HCT116 (cell line): Measurements from ENCODE around the gene MTRFR. TPM values are rescaled to one million over a fixed set of nuclear protein-coding genes. Genes with fewer than 3 reads are reported as not detected.

Experiments
- ATAC-seq: fragments of 200-7000 bp; cut with Tn5 transposase; 2 replicates; pipeline ENCODE4 v1.9.1; 2020; ENCODE audit warnings: mild to moderate bottlenecking, moderate library complexity
- BruUV-seq: library from RNA; stranded (reverse); fragments of 400-500 nt; replicated peaks from 2 replicates; lab custom pipeline; 2021; lab: Mats Ljungman, UMichigan
- CTCF ChIA-PET: fragments of 300-600 bp; sonication (Branson Sonifier 250); formaldehyde crosslinking; loops from one replicate; lab custom pipeline; 2021; ENCODE audit warnings: antibody characterized with exemption; lab: Charles Lee
- POLR2A ChIA-PET: fragments of 300-600, 350-600 bp; sonication (Branson Sonifier 250); formaldehyde crosslinking; loops from one replicate; lab custom pipeline; 2021; ENCODE audit warnings: antibody characterized with exemption; lab: Charles Lee
- RAD21 ChIA-PET, 2 experiments: fragments of 300-600 bp; sonication (Branson Sonifier 250); formaldehyde crosslinking; loops; one replicate each; lab custom pipeline; 2023; ENCODE audit warnings: low total read pairs in 2 of 2; ENCODE audit not compliant: uncharacterized antibody in 2 of 2, unreplicated experiment in 2 of 2, low non-redundant PET in 1 of 2; lab: Charles Lee
- DNase-seq: peaks from one replicate; pipeline ENCODE4 v3.0.0-alpha.2; 2010; ENCODE audit warnings: low read depth, low spot score
- H2AFZ ChIP-seq: fragments of 200-600 bp; shearing (Covaris generic), sonication (generic); 2 replicates; pipeline ENCODE4 v1.6.1; 2017; ENCODE audit warnings: low read depth, mixed run types, mixed read lengths, antibody characterized with exemption, low read length; ENCODE audit not compliant: poor library complexity, severe bottlenecking
- H3K27ac ChIP-seq: 2 replicates; pipeline ENCODE4 v1.5.1; 2012; ENCODE audit warnings: low read depth, low read length
- H3K27me3 ChIP-seq: fragments of 200-600 bp; sonication (generic); 2 replicates; pipeline ENCODE4 v1.6.1; 2016; ENCODE audit warnings: mixed run types, low read length, mixed read lengths; ENCODE audit not compliant: insufficient read depth
- H3K36me3 ChIP-seq, 2 experiments: fragments of 200-500 bp in 1 of 2; fragments of 200-600 bp in 1 of 2; sonication (Bioruptor generic) in 1 of 2; sonication (generic) in 1 of 2; 2 replicates each; pipeline versions ENCODE4 v1.5.1 to v1.6.1; 2014 to 2016; ENCODE audit warnings: low read length in 2 of 2, inconsistent platforms in 1 of 2, mixed read lengths in 1 of 2, mixed run types in 1 of 2; ENCODE audit not compliant: insufficient read depth in 2 of 2, control insufficient read depth in 1 of 2
- H3K4me1 ChIP-seq, 2 experiments: fragments of 200-600 bp in 1 of 2; sonication (generic) in 1 of 2; 2 replicates each; pipeline versions ENCODE4 v1.5.1 to v1.6.1; 2012 to 2017; ENCODE audit warnings: low read length in 2 of 2, inconsistent platforms in 1 of 2, mild to moderate bottlenecking in 1 of 2, mixed read lengths in 1 of 2, mixed run types in 1 of 2, moderate library complexity in 1 of 2; ENCODE audit not compliant: insufficient read depth in 2 of 2, control insufficient read depth in 1 of 2
- H3K4me2 ChIP-seq: fragments of 200-600 bp; sonication (generic); 2 replicates; pipeline ENCODE4 v1.6.1; 2017; ENCODE audit warnings: mixed run types, low read length, mixed read lengths
- H3K4me3 ChIP-seq, 2 experiments: fragments of 200-600 bp in 1 of 2; sonication (generic) in 1 of 2; replicated peaks in 1 of 2; 2 replicates each; pipeline ENCODE4 v1.5.1; 2011 to 2016; ENCODE audit warnings: low read length in 2 of 2, control low read depth in 1 of 2, low read depth in 1 of 2, mild to moderate bottlenecking in 1 of 2, mixed read lengths in 1 of 2, mixed run types in 1 of 2
- H3K79me2 ChIP-seq: fragments of 200-600 bp; sonication (generic); 2 replicates; pipeline ENCODE4 v1.6.1; 2017; ENCODE audit warnings: mild to moderate bottlenecking, mixed run types, low read length, moderate library complexity, mixed read lengths; ENCODE audit not compliant: insufficient read depth
- H3K9ac ChIP-seq: fragments of 200-600 bp; sonication (generic); 2 replicates; pipeline ENCODE4 v1.6.1; 2016; ENCODE audit warnings: low read length, mixed read lengths
- H3K9me2 ChIP-seq: fragments of 200-600 bp; sonication (generic), shearing (Covaris generic); 2 replicates; pipeline ENCODE4 v1.6.1; 2017; ENCODE audit warnings: mixed run types, mild to moderate bottlenecking, moderate library complexity; ENCODE audit not compliant: insufficient read depth
- H3K9me3 ChIP-seq, 2 experiments: fragments of 200-500 bp in 1 of 2; fragments of 200-600 bp in 1 of 2; sonication (Bioruptor generic) in 1 of 2; sonication (generic) in 1 of 2; 2 replicates each; pipeline ENCODE4 v1.6.1; 2014 to 2017; ENCODE audit warnings: low read length in 2 of 2, mixed read lengths in 2 of 2, inconsistent platforms in 1 of 2, low read depth in 1 of 2, mild to moderate bottlenecking in 1 of 2, mixed run types in 1 of 2, moderate library complexity in 1 of 2; ENCODE audit not compliant: control insufficient read depth in 1 of 2, insufficient read depth in 1 of 2
- H4K20me1 ChIP-seq: fragments of 200-600 bp; sonication (generic), shearing (Covaris generic); 2 replicates; pipeline ENCODE4 v1.6.1; 2017; ENCODE audit warnings: mixed run types, mild to moderate bottlenecking, moderate library complexity; ENCODE audit not compliant: insufficient read depth
- CEBPB ChIP-seq: IDR thresholded peaks from 2 replicates; pipeline ENCODE4 v1.6.1; 2012; ENCODE audit warnings: low read depth
- EGR1 ChIP-seq: IDR thresholded peaks from 2 replicates; pipeline ENCODE4 v1.6.1; 2012; ENCODE audit warnings: low read depth
- ELF1 ChIP-seq: IDR thresholded peaks from 2 replicates; pipeline ENCODE4 v1.6.1; 2012; ENCODE audit warnings: low read depth, borderline replicate concordance
- EZH2 ChIP-seq: fragments of 200-600 bp; sonication (generic); IDR thresholded peaks from 2 replicates; pipeline ENCODE4 v1.6.1; 2017; ENCODE audit warnings: antibody characterized with exemption, mixed run types
- EZH2phosphoT487 ChIP-seq: fragments of 200-600 bp; IDR thresholded peaks from 2 replicates; pipeline ENCODE4 v1.6.1; 2018; ENCODE audit warnings: antibody characterized with exemption, borderline replicate concordance
- FOSL1 ChIP-seq: IDR thresholded peaks from 2 replicates; pipeline ENCODE4 v1.6.1; 2012; ENCODE audit warnings: low read depth
- POLR2AphosphoS5 ChIP-seq: IDR thresholded peaks from 2 replicates; pipeline ENCODE4 v1.6.1; 2011; ENCODE audit warnings: mild to moderate bottlenecking, low read depth, low read length, moderate library complexity
- SIN3A ChIP-seq: IDR thresholded peaks from 2 replicates; pipeline ENCODE4 v1.6.1; 2012; ENCODE audit warnings: low read depth
- SRF ChIP-seq: IDR thresholded peaks from 2 replicates; pipeline ENCODE4 v1.6.1; 2012; ENCODE audit warnings: low read depth
- TCF7L2 ChIP-seq: IDR thresholded peaks from 2 replicates; pipeline ENCODE4 v1.7.0; 2011; ENCODE audit warnings: borderline replicate concordance, inconsistent platforms; ENCODE audit not compliant: insufficient read depth, insufficient read length; ENCODE audit errors: extremely low read depth
- intact Hi-C: fragments of 100-400 bp; cut with micrococcal nuclease; formaldehyde crosslinking; loops from 2 replicates; pipeline ENCODE4 v1.10.0; 2022
- total RNA-seq: library from RNA; stranded (reverse); gene quantifications from one replicate; pipeline ENCODE4 v1.2.1, GENCODE V29; 2021; ENCODE audit not compliant: unreplicated experiment
- TF ChIP-seq, protein P1 (sequence below): IDR thresholded peaks from 2 replicates; pipeline ENCODE4 v1.6.1; 2012
- TF ChIP-seq, protein P2 (sequence below): IDR thresholded peaks from 2 replicates; pipeline ENCODE4 v1.6.1; 2012; ENCODE audit warnings: low read depth
- TF ChIP-seq, protein P3 (sequence below): IDR thresholded peaks from 2 replicates; pipeline ENCODE4 v1.6.1; 2012

MTRFR gene
- total RNA-seq, 1 experiment from 2014 or later: 27.0 TPM

DNA sequence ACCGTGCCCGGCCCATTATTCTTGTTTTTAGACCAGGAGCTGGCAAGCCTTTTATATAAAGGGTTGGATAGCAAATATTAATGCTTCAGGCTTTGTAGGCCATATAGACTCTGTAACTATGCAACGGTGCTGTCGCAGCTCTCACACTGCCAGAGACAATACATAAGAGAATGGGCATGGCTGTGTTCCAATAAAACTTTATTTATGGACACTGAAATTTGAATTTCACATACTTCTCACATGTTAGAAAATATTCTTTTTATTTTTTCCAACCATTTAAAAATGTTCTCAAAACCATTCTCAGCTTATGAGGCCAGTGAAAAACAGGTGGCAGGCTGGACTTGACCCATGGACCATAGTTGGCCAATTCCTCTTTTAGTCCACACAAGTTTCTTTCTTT lies 51.4 kb downstream of the MTRFR start:
- no peaks in the 10 kb centered on the region for H3K27me3 ChIP-seq
- ChIA-PET CTCF (no interaction called here), RAD21 (no interaction called here), POLR2A (no interaction called here)
- H4K20me1 ChIP-seq: no peaks in the 10 kb centered on the region
- peaks cover 6 to 7% of the 10 kb centered on the region in 2 experiments; a peak in 2 of 4 replicates for H3K36me3 ChIP-seq
- no TSS peak for BruUV-seq
- H3K4me3 ChIP-seq: no peak overlapping the region
- no peak for DNase-seq
- H2AFZ ChIP-seq: no peak overlapping the region
- H3K27ac ChIP-seq: no peak overlapping the region
- ATAC-seq: no peak
- no peak overlapping the region for H3K9ac ChIP-seq
- no peak overlapping the region for H3K4me2 ChIP-seq
- no peaks in the 10 kb centered on the region for H3K9me3 ChIP-seq
- no peaks in the 10 kb centered on the region for H3K4me1 ChIP-seq
- no peaks in the 10 kb centered on the region for H3K79me2 ChIP-seq
- intact Hi-C loops: no loop called here
- TF ChIP-seq EGR1 (no peak), SRF (no peak), TCF7L2 (no peak)
- H3K9me2 ChIP-seq: no peaks in the 10 kb centered on the region

DNA sequence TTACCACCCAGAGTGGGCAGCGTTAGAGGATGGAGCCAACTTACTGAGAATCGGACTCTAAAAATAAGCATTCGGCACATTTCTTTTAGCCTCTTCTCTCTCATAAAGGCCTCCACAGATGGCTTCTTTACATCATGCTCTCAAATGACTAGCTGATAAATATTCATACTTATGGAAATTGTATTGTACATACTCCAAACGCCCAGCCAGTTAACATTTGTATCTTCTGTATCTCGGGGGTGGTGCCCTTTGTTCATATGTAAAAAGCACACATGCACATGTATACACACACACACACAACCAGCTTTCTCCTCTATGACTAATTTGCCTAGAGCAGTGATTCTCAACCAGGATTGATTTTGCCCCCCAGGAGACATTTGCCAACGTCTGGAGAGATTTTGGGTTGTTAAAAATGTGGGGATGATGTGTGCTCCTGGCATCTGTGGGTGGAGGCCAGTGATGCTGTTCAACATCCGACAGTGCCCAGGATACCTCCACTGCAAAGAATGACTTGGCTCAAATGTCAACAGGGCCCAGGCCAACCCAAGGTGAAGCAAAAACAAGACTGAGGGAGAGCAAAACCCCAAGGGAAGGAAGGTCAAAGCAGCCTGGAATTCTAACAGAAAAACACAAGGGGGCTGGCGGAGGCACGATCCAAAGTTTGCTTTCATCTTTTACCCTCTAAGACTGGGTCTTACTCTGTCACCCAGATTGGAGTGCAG lies 53.6 kb downstream of the MTRFR start:
- POLR2A ChIA-PET: no interaction called here
- Histone ChIP-seq H3K27me3 (no peaks in the 10 kb centered on the region), H3K9ac (no peak overlapping the region), H3K4me2 (no peak overlapping the region), H3K36me3 (peaks cover 6 to 15% of the 10 kb centered on the region in 2 experiments; a peak in 2 of 4 replicates), H3K27ac (no peak overlapping the region), H3K4me1 (0 out of 4 replicates have a peak, but pooled peaks cover 0 to 2% of the 10 kb centered on the region in 2 experiments), H3K9me2 (no peaks in the 10 kb centered on the region), H4K20me1 (0 out of 2 replicates have a peak, but pooled peaks cover 4% of the 10 kb centered on the region), H3K79me2 (no peaks in the 10 kb centered on the region; the same call in 1 of the 2 replicates), H3K4me3 (no peak overlapping the region), H3K9me3 (no peaks in the 10 kb centered on the region), H2AFZ (no peak overlapping the region)
- DNase-seq: no peak
- no TSS peak for BruUV-seq
- CTCF ChIA-PET: no interaction called here
- ATAC-seq: peak; percentile 18; the same call in 1 of the 2 replicates
- intact Hi-C loops: no loop called here
- RAD21 ChIA-PET: no interaction called here
- TF ChIP-seq FOSL1: no peak
- no peak for TF ChIP-seq POLR2AphosphoS5
- no peak for TF ChIP-seq EZH2phosphoT487
- no peak for TF ChIP-seq EZH2
- TF ChIP-seq, protein P1, sequence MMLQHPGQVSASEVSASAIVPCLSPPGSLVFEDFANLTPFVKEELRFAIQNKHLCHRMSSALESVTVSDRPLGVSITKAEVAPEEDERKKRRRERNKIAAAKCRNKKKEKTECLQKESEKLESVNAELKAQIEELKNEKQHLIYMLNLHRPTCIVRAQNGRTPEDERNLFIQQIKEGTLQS: no peak
- TF ChIP-seq, protein P2, sequence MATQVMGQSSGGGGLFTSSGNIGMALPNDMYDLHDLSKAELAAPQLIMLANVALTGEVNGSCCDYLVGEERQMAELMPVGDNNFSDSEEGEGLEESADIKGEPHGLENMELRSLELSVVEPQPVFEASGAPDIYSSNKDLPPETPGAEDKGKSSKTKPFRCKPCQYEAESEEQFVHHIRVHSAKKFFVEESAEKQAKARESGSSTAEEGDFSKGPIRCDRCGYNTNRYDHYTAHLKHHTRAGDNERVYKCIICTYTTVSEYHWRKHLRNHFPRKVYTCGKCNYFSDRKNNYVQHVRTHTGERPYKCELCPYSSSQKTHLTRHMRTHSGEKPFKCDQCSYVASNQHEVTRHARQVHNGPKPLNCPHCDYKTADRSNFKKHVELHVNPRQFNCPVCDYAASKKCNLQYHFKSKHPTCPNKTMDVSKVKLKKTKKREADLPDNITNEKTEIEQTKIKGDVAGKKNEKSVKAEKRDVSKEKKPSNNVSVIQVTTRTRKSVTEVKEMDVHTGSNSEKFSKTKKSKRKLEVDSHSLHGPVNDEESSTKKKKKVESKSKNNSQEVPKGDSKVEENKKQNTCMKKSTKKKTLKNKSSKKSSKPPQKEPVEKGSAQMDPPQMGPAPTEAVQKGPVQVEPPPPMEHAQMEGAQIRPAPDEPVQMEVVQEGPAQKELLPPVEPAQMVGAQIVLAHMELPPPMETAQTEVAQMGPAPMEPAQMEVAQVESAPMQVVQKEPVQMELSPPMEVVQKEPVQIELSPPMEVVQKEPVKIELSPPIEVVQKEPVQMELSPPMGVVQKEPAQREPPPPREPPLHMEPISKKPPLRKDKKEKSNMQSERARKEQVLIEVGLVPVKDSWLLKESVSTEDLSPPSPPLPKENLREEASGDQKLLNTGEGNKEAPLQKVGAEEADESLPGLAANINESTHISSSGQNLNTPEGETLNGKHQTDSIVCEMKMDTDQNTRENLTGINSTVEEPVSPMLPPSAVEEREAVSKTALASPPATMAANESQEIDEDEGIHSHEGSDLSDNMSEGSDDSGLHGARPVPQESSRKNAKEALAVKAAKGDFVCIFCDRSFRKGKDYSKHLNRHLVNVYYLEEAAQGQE: no peak
- TF ChIP-seq ELF1: no peak
- no peak for TF ChIP-seq CEBPB
- TF ChIP-seq SIN3A: no peak
- TF ChIP-seq, protein P3, sequence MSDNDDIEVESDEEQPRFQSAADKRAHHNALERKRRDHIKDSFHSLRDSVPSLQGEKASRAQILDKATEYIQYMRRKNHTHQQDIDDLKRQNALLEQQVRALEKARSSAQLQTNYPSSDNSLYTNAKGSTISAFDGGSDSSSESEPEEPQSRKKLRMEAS: no peak
